HG03354 (cell line): ENCODE measurements around the gene LDAH.

Source experiments
- ATAC-seq: cut with Tn5 transposase; IDR thresholded peaks from one replicate; pipeline ENCODE4 v1.9.1; 2021; ENCODE audit warnings: mild to moderate bottlenecking; ENCODE audit not compliant: unreplicated experiment, poor library complexity, severe bottlenecking

The LDAH gene

DNA sequence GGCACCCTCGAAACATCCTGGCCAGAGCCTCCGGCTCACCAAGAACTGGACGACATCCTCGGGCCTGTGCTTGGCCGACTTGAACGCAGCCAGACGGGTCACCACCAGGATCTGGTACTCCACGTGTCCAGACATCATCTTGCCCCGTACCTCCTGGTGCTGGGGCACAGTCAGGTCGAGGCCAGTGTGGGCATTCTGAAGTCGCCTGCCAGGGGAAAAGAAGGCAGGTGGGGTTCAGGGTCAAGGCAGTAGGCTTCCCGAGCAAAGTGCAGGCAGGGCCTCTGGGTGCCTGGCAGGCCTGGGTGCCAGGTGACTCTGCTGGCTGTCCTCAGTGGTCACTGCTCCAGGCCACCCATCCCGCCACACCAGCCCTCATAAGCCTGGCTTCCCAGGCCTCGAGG, 177.6 kb downstream of the LDAH start:
- ATAC-seq, result no peak

GRCh38 chr2:20643826-20644225, 179.1 kb downstream of the LDAH start:
- no peak for ATAC-seq

DNA sequence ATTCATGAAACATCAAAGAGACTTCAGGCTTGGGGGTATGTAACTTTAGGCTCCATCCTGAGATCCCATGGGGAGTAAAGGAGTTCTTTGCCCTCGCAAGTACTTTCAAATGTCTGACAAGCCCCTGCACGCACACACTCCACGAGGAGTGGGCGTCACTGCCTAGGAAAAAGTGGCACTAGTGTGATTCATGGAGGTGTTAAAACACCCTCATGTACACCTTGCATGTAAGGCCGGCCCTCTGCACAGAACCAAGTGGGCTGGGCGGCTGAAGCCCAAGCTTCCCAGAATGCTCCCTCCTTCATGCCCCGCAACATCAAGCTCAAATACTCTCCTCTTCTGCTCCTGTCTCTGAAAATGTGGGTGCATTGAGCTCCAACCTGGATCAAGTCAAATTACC, 179.8 kb downstream of the LDAH start:
- ATAC-seq, result no peak

DNA sequence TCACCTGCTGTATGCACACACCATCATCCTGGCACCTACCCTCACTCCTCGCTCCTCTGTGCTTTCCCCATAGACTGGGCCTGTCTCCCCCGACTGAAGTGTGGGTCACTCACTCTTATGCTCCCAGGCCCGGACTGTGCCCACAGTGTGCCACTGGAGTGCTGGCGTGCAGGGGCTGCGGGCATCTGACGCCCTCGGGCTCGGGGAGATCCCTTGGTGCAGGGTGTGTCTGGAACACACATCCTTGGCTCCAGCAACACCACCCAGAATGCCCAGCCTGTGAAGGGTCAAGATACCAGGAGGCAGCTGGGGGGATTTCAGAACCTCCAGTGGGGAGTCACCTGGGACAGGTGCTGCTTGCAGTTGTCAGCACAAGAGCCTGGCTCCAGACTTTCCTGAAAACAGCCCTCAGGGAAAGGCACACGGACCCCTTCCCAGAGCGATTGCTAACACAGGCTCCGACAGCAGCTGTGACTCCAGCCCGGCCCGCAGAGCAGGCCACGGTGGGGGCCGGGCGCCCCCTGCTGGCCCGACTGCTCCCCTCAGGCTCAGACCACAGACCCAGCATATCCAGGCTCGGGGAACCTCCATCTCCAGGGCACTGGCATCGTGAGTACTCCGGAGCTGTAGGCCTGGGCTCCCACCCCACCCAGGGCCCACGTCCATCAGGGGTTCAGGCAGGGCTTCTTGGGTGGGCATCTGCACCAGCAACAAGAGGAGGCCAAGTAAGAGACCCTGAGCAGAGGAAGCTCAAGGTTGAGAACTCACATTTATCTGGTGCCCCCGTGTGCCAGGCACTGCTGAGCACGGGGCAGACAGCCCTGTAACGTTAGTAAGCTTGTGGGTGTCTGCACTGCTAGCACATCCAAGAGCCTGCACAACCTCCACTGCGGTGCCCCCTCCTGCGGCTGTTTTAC, 180.6 kb downstream of the LDAH start:
- ATAC-seq, result peak; percentile 98

- ATAC-seq, result no peak
Observed at GRCh38 chr2:20641123-20641985, 181.5 kb downstream of the LDAH start.

GRCh38 chr2:20640411-20641122, 182.3 kb downstream of the LDAH start:
- ATAC-seq, result no peak

DNA sequence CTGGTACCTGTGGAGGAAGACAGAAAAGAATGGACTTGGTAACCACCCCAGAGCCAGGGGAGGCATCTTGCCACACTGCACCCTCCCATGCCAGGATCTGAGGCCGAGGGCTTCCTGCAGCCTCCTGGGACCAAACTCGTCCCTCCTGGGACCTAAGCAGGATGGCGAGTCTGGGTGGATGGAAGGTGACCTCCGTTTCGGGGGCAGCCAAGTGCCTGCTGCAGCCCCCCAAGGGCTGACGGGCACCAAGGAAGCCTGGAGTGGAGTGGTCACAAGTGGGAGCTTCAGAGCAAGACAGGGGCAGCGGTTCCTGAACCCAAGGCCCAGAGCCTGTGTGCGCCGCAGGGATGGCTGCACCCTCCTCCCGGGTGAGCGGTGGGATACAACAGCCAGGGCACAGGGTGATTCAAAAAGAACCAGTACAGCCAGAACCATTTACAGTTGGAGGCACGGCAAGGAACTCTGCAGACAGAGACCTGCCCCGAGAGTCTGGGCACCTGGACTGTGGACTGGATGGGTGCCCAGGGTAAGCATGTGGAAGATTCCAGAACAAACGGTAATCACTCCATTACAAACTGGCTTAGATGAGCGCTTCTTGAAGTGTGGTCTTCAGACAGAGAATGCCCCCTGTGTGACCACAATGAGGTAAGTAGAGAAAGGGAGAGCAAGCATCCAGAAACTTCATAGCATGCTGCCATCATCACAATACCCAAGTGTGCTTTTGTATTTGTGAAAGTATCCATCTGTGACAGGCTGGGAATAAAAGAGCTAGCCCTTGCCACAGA, 184.1 kb downstream of the LDAH start:
- no peak for ATAC-seq

DNA sequence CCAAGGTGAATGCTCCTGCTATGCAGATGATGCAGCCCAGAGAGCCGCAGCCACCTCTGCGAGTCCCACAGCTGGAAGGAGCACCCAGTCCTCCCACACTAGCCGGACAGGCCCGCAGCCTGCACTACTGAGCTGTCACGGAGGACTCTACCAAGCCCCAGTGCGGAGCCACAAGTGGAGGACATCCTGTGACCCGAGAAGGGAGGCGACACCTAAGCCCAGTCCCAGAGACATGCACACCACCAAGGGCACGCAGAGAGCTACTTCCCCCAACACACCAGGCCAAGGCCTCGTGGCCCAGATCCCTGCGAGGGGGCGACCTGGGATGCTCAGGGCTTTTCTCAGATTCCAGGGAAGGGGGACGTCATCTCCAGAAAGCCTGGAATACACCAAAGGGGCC, 184.9 kb downstream of the LDAH start:
- ATAC-seq, result no peak

GRCh38 chr2:20637147-20637546, 185.8 kb downstream of the LDAH start:
- ATAC-seq, result no peak

DNA sequence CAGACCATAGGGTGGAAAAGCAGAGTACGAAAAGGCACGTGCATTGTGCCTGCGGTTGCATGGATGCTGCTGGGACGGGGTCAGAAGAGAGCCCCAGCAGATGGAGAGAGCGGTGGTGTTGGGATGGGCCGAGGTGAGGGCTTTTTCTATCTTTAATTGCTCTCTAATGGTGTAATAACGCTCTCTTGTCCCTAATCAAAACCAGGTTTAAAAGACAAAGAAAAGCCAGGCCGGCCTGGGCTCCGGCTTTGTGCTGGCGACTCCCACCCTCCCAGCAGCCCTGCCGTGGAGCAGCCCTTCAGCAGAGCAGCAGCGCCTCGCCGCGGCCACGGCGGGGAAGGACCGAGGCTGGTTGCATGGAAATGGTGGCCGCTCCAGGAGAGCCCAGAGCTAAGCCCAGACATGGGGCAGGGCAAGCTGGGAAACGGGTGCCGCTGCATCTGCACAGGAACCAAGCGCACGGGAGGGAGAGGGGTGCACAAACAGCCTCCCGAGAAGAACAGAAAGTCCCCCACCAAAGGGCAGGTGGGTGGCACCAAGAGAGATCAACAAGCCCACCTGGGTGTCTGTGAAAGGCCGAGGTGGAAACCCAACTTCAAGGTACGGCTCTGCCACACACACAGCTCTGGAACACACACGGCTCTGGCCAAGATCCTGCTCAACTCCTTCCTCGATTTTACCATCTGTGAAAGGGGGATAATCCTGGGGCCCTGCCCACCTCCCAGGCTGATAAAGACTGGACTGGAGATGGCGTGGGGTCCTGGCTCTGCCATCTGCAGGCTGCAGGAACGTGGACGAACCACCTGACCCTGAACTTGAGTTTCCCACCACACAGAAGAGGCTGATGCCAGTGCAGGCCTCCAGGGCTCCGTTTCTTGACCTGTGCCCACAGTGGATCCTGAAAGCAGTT, 187.0 kb downstream of the LDAH start:
- ATAC-seq, result peak; percentile 89

- no peak for ATAC-seq
Observed at GRCh38 chr2:20635113-20635510, 187.8 kb downstream of the LDAH start.

GRCh38 chr2:20634507-20635112, 188.3 kb downstream of the LDAH start:
- ATAC-seq, result no peak
